Measurements from ENCODE around the gene SYNGR1. TPM values are rescaled to one million over a fixed set of nuclear protein-coding genes. Genes with fewer than 3 reads are reported as not detected.
"Not testable (repeated sequence)": the region's sequence is repeated elsewhere in the genome, so short reads cannot be mapped to it uniquely, and the experiment has no call there.

The SYNGR1 gene
- total and polyA plus RNA-seq, 8 donors, result 0.45 to 18.1 (median 6.4) TPM

GRCh38 chr22:39336411-39336810, 13.4 kb upstream of the SYNGR1 start:
- no peak overlapping the region for H3K27ac ChIP-seq
- H3K9me3 ChIP-seq, result no peaks in the 10 kb centered on the region
- TF ChIP-seq CTCF (IDR thresholded peaks at IDR 0.05) (no peak), EP300 (IDR thresholded peaks at IDR 0.05) (no peak), POLR2A (IDR thresholded peaks at IDR 0.05) (no peak), POLR2AphosphoS5 (IDR thresholded peaks at IDR 0.05) (no peak)
- peaks cover 0 to 21% (median 7%) of the 10 kb centered on the region in 4 donors for H3K4me1 ChIP-seq
- DNase-seq, result no peak
- H3K27me3 ChIP-seq, result no peaks in the 10 kb centered on the region
- intact Hi-C loops (cut with DNase I; ENCODE audit: low total_unique reads), result no loop called here
- H3K36me3 ChIP-seq, result no peaks in the 10 kb centered on the region
- no peak overlapping the region for H3K4me3 ChIP-seq
- 74 to 87% (median 81%) methylated on average over 5 of the region's 5 CpGs for WGBS, 5 donors

GRCh38 chr22:39339775-39340174, 10.0 kb upstream of the SYNGR1 start:
- H3K4me1 ChIP-seq, result peaks cover 0 to 10% (median 4%) of the 10 kb centered on the region in 4 donors
- intact Hi-C loops (cut with DNase I; ENCODE audit: low total_unique reads); H3K27me3 ChIP-seq; H3K9me3 ChIP-seq; H3K27ac ChIP-seq; H3K4me3 ChIP-seq; H3K36me3 ChIP-seq; DNase-seq: not testable (repeated sequence)
- 51 to 62% (median 54%) methylated on average over 7 of the region's 7 CpGs for WGBS, 5 donors

- no peak overlapping the region for H3K27ac ChIP-seq
- intact Hi-C loops (cut with DNase I; ENCODE audit: low total_unique reads), result no loop called here
- no peaks in the 10 kb centered on the region for H3K27me3 ChIP-seq
- H3K4me3 ChIP-seq, result no peak overlapping the region
- no peaks in the 10 kb centered on the region for H3K36me3 ChIP-seq
- no peak for TF ChIP-seq CTCF (IDR thresholded peaks at IDR 0.05)
- TF ChIP-seq POLR2AphosphoS5 (IDR thresholded peaks at IDR 0.05), result no peak
- TF ChIP-seq POLR2A (IDR thresholded peaks at IDR 0.05), result no peak
- TF ChIP-seq EP300 (IDR thresholded peaks at IDR 0.05), result no peak
- peaks cover 0 to 10% (median 4%) of the 10 kb centered on the region in 4 donors for H3K4me1 ChIP-seq
- H3K9me3 ChIP-seq, result no peaks in the 10 kb centered on the region
- DNase-seq, result no peak
- 74 to 93% (median 81%) methylated on average over 3 of the region's 3 CpGs for WGBS, 5 donors
These were observed 8.6 kb upstream of the SYNGR1 start for GRCh38 chr22:39341179-39341578.

GRCh38 chr22:39343259-39344045, 6.3 kb upstream of the SYNGR1 start:
- Histone ChIP-seq H3K4me1 (peaks cover 0 to 10% (median 4%) of the 10 kb centered on the region in 4 donors), H3K27ac (no peak overlapping the region), H3K27me3 (no peaks in the 10 kb centered on the region), H3K36me3 (no peaks in the 10 kb centered on the region), H3K9me3 (no peaks in the 10 kb centered on the region), H3K4me3 (no peak overlapping the region)
- 23 to 29% (median 26%) methylated on average over 14 to 15 of the region's 15 CpGs for WGBS, 5 donors
- intact Hi-C loops (cut with DNase I; ENCODE audit: low total_unique reads), result no loop called here
- DNase-seq, result peak; percentile 75 to 90
- TF ChIP-seq EP300 (IDR thresholded peaks at IDR 0.05), result no peak
- no peak for TF ChIP-seq POLR2A (IDR thresholded peaks at IDR 0.05)
- TF ChIP-seq CTCF (IDR thresholded peaks at IDR 0.05), result peak in 5 of 7 experiments; percentile 49 to 71 (median 61)
- peak in 1 of 3 donors; percentile 56 for TF ChIP-seq POLR2AphosphoS5 (IDR thresholded peaks at IDR 0.05)

GRCh38 chr22:39344046-39344390, 5.8 kb upstream of the SYNGR1 start:
- H3K9me3 ChIP-seq, result no peaks in the 10 kb centered on the region
- no peak overlapping the region for H3K4me3 ChIP-seq
- TF ChIP-seq CTCF (IDR thresholded peaks at IDR 0.05) (no peak), POLR2AphosphoS5 (IDR thresholded peaks at IDR 0.05) (no peak), POLR2A (IDR thresholded peaks at IDR 0.05) (no peak), EP300 (IDR thresholded peaks at IDR 0.05) (no peak)
- H3K4me1 ChIP-seq, result peaks cover 0 to 12% (median 6%) of the 10 kb centered on the region in 4 donors
- intact Hi-C loops (cut with DNase I; ENCODE audit: low total_unique reads), result no loop called here
- H3K36me3 ChIP-seq, result no peaks in the 10 kb centered on the region
- WGBS, 5 donors, result 65 to 84% (median 70%) methylated on average over 8 of the region's 8 CpGs
- no peak overlapping the region for H3K27ac ChIP-seq
- no peak for DNase-seq
- no peaks in the 10 kb centered on the region for H3K27me3 ChIP-seq

Data from stomach (tissue), 9 donors.